Stimulated activated CD8-positive, alpha-beta memory T cell treated with anti-CD3 and anti-CD28 coated beads, Interleukin-15, amount 100 ng/mL, for 24 hours (primary cell): ENCODE measurements around the gene CHRNB4.

Experiments
- DNase-seq: peaks from one replicate; pipeline ENCODE4 v3.0.0-alpha.2; 2020; ENCODE audit warnings: low read depth

Gene CHRNB4

GRCh38 chr15:78633348-78633747, 7.7 kb downstream of the CHRNB4 start:
- DNase-seq: no peak

GRCh38 chr15:78630886-78631633, 9.9 kb downstream of the CHRNB4 start:
- no peak for DNase-seq

GRCh38 chr15:78629716-78630065, 11.3 kb downstream of the CHRNB4 start:
- no peak for DNase-seq

DNA sequence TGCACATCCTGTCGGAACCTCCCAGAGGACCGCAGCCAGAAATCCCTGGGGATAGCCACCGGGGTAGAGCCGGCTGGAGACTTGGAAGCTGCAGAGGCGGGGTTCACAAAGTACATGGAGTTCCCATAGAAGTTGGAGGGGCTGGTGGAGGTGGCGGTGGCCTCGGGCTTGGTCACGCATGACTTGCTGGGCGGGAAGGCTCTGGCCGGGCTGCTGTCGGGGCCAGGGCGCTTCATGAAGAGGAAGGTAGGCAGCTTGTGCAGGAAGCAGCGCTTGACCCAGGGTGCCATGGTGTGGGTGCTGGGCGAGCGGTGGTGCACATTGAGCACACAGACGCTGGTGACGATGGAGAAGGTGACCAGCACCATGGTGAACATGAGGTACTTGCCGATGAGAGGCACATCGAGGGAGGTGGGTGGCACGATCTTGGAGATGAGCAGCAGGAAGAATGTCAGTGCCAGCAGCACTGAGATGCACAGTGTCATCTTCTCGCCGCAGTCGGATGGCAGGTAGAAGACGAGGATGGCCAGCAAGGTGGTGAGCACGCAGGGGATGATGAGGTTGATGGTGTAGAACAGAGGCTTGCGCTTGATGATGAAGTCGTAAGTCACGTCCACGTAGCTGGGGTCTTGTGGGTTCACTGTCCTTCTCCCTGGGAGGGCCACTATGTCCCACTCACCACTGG, 11.8 kb downstream of the CHRNB4 start:
- DNase-seq: no peak

DNA sequence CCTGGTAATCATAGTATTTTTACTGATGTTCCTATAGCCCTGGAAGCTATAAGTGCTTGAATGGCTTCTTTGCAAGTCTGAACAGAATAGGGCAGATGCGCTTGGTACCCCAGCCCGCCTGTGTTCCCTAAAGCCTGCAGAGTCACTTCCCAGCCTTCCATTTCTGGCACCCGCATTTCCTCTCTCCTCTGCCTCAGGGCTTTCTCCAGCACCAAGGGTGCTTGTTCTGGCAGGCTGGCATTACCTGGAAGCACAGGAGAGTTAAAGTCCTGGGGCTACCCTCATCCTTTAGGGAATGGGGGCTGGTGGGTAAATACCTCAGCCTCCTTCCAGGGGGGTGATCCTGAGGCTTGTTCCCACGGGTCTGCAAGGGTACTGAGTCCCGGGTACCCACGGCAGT, 12.8 kb downstream of the CHRNB4 start:
- DNase-seq: no peak

- DNase-seq: no peak
Observed at GRCh38 chr15:78627348-78627747, 13.7 kb downstream of the CHRNB4 start.

DNA sequence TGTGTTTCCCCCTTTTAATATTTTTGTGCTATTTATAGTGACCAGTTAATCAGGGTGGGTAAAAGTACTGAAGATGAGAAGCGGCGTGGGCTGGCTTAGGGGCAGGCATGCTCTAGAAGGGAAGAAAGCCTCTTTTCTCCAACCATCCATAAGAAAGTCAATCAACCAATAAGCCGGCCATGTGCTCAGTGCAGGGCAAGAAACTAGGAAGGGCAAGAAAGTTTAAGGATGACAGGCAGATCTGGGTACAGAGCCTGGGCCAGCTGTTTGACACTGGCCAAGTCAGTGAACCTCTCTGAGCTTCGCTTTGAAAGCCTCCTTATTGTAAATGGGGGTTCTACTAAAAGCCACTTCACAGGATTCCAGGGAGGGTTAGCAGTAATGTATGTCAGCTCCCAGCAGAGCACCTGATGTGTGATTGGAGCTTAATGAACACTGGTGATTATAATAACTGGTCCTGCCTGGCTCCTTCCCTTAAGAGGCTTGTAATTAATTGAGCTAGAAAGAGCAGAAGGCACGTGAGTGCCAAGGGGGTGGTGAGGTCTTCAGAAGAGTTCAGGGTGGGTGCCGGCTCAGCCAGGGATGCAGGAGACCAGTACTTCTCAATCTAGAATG, 14.5 kb downstream of the CHRNB4 start:
- no peak for DNase-seq

- DNase-seq: no peak
Observed at GRCh38 chr15:78625606-78626280, 15.3 kb downstream of the CHRNB4 start.

- DNase-seq: no peak
Observed at GRCh38 chr15:78624651-78625590, 16.1 kb downstream of the CHRNB4 start.

DNA sequence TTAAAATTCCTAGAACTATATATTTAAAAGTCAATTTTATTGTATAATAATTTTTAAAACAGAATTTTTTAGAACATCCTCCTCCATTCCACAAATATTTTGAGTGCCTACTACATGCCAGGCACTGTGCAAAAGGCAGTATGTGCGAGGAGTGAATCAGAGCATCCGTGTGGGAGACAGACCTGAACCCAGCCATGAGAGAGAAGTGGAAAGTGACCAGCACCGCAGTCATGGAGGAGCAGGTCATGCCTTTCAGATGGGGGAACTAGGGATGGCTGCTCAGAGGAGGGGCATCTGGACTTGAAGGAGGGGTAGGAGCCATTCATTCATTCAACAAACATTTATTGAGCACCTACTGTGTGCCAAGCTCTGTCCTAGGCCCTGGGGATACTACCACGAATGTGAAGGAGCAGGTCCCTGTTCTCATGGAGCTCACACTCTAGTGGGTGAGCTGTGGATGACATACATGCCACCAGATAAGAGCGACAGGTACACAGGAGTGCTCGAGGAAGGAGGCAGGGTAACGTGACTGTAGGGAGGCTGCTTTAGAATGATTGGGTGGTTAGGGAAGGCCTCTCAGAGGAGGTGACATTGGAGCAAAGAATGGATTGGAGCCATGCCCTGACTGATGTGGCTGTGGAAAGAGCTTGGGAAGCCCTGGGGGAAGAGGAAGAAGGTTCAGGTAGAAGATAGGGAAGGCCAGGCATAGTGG, 17.1 kb downstream of the CHRNB4 start:
- DNase-seq: no peak

GRCh38 chr15:78621810-78622402, 19.1 kb downstream of the CHRNB4 start:
- no peak for DNase-seq

GRCh38 chr15:78620527-78621421, 20.2 kb downstream of the CHRNB4 start, which contains the start of gene CHRNA3:
Gene CHRNA3, minus strand, starts transcription at chr15:78620996. Its CDS starts 202 bp downstream, at chr15:78620794.
- no peak for DNase-seq

- no peak for DNase-seq
Observed at GRCh38 chr15:78620021-78620526, 20.9 kb downstream of the CHRNB4 start.

DNA sequence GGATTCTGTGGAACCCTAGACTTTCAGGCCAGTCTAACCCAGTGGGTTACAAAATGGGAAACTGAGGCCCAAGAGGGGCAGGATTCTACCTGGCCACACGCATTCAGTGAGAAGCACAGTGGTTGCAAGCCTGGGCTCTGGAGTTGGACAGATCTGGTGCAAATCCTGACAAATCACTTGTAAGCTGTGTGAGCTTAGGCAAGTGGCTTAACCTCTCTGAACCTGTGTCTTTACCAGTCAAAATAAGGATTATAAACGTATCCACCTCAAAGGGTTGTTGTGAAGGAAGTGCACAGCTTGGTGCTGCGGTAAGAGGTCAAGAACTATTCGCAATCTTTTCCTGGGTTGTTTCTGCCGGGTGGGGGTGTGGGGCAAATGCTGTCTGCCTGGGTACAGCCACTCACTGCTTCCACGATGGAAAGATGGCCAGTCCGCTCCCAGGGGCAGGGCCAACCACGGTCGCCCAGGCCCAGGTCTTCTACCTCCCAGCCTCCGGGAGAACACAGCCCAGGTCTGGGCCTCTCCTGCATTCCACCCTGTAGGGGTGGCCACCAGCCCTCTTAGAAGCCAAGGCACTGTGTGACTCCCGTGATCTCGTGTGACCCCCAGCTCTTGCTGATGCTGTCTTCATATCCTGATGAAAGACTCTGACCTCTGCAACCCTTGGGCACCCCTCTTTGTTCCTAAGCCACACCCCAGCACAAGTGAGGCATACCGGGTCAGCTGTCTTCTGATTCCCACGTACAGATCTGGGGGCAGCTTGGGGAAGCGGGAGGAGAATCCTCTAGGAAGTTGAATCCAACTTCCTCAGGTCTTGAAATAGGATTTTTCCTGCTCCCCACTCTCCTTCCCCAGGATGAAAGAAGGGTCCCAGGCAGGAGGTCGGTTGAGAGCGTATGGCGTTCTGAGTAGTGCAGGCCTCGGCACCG, 21.7 kb downstream of the CHRNB4 start:
- DNase-seq: no peak

- peak; percentile 71 for DNase-seq
Observed at GRCh38 chr15:78618490-78618934, 22.5 kb downstream of the CHRNB4 start.

DNA sequence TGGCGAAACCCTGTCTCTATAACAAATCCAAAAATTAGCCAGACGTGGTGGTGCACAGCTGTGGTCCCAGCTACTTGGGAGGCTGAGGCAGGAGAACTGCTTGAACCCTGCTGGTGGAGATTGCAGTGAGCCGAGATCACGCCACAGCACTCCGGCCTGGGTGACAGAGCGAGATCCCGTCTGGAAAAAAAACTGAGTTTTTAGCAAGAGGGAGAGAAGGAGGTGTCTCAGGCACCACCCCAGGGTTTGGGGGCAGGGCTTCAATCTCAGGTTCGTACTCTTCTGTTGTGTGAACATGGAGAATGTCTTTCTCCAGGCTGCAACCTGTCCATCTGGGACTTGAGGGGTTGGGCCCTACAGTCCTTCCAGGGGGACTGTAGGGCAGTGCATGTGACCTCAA, 22.9 kb downstream of the CHRNB4 start:
- no peak for DNase-seq

- no peak for DNase-seq
Observed at GRCh38 chr15:78617516-78617915, 23.5 kb downstream of the CHRNB4 start.

GRCh38 chr15:78617076-78617475, 23.9 kb downstream of the CHRNB4 start:
- no peak for DNase-seq
